Measurements from ENCODE around the gene UAP1L1.
"Not testable (repeated sequence)": the region's sequence is repeated elsewhere in the genome, so short reads cannot be mapped to it uniquely, and the experiment has no call there.

Gene UAP1L1

DNA sequence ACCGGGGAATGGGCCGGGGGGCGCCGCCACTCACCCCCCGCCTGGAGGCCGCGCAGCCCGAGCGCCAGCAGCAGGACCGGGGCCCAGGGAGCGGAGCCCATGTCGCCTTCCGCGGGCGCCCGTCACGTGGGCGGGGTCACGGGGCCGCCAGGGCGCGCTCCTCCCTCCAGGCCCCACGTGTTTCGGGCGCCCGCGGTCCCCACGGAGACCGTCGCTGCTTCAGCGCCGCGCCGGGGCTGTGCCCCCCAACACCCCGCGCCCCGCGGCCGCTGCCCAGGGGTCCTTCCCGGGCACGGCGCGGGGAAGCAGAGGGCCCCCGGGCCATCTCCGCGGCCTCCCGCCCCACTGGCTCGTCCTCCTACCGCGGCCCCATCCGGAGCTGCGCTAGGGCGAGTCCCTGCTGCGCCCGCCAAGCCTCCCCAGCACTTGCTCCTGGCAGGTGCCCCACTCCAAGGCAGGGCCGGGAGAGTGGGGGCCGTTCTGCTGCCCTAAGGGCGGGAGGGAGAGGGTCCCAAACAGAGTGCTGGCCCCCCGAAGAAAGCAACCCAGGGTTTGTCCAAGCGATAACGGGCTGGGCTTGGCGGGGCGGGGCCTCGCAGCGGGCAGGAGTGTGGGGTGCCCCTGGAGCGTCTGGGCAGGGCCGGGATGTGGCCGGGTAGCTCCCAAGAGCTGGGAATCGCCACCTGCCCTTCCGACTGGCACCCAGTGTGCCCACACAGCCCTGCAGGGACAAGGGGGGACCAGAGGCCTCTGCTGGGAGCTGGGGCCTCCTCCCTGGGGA is 37.5 kb downstream of the UAP1L1 start, which contains the start of gene DPP7:
Gene DPP7, minus strand, starts transcription at position 121 of the 781 bp plus-strand sequence. Its CDS starts 20 bp downstream, at position 101.
- peak; percentile 58 to 67 for DNase-seq (ENCODE audit: low read depth in 2 of 2)

- DNase-seq (ENCODE audit: low read depth in 2 of 2) = no peak
Measured at GRCh38 chr9:137115394-137116026, 38.2 kb downstream of the UAP1L1 start.

DNA sequence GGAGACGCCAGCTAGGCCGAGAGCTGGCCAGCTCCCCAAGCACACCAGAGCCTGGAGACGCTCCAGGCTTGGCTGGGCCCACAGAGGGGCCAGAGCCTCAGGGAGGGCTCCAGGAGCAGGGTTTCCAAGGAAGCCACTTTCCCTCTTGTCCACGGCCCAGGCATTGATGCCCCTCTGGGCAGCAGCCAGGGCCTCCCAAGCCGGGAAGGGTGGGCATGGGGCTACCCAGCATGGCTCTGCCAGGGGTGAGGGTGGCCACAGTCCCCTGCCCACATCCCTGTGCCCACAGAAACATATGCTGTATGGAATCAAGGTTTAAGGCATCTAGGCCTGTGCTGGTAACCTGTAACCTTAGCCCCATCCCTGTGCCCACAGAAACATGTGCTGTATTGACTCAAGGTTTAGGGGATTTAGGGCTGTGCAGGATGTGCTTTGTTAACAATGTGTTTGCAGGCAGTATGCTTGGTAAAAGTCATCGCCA is 38.8 kb downstream of the UAP1L1 start:
- no peak for DNase-seq (ENCODE audit: low read depth in 2 of 2)

DNA sequence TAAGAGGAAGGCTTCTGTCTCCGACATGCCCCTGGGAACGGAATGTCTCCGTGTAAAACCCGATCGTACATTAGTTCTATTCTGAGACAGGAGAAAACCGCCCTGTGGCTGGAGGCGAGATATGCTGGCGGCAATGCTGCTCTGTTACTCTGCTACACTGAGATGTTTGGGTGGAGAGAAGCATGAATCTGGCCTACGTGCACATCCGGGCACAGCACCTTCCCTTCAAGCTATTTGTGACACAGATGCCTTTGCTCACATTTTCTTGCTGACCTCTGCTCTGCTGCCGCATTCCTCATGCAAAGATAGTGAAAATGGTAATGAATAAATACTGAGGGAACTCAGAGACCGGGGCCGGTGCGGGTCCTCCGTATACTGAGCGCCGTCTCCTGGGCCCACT is 39.4 kb downstream of the UAP1L1 start:
- no peak for DNase-seq (ENCODE audit: low read depth in 2 of 2)

DNA sequence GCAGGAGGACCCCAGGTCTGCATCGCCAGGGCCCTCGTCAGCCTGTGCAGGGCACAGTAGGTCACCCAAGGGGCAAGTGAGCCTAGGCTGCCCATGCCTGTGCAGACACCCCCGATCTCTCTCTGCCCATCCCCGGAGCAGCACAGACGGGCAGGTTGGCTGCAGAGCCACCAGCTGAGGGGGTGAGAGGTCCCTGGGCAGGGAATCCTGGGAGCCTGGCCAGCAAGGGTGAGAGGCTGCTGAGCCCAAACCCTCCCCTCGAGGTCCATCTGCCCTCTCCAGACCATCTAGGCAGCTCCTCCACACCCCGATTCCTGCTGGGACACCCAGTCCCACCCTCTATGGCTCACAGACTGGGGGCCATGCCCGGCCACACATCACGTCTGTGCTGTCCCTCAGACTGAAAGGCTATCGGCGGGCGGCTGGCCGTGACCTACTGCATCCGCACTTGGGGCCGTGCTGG is 40.0 kb downstream of the UAP1L1 start:
- no peak for DNase-seq (ENCODE audit: low read depth in 2 of 2)

GRCh38 chr9:137118092-137118603 is 40.8 kb downstream of the UAP1L1 start:
- not testable (repeated sequence) for DNase-seq (ENCODE audit: low read depth in 2 of 2)

DNA sequence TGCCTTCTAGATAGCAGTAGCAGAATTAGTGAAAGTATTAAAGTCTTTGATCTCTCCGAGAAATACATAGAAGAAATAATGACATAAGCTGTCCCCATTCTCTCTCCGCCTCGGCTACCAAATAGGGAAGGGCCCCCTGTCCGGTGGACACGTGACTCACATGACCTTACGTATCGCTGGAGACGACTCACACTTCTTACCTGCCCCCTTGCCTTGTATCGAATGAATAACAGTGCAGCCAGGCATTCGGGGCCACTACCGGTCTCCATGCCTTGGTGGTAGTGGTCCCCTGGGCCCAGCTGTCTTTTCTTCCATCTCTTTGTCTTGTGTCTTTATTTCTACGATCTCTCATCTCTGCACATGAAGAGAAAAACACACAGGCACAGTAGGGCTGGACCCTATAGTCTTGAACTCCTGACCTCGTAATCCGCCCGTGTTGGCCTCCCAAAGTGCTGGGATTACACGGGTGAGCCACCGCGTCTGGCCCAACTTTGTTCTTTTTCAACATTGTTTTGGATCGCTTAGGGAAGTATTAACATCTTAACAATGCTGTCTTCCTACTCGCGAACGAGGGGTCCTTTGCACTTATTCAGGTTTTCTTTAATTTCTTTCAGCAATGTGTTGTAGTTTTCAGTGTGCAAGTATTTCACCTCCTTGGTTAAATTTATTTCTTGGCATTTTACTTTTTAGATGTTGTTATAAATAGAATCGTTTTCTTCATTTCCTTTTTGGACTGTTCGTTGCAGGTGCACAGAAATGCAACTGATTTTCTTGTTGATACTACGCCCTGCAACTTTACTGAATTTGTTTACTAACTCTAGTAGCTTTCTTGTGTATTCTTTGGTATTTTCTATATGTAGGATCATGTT is 44.8 kb downstream of the UAP1L1 start:
- not testable (repeated sequence) for DNase-seq (ENCODE audit: low read depth in 2 of 2)

DNA sequence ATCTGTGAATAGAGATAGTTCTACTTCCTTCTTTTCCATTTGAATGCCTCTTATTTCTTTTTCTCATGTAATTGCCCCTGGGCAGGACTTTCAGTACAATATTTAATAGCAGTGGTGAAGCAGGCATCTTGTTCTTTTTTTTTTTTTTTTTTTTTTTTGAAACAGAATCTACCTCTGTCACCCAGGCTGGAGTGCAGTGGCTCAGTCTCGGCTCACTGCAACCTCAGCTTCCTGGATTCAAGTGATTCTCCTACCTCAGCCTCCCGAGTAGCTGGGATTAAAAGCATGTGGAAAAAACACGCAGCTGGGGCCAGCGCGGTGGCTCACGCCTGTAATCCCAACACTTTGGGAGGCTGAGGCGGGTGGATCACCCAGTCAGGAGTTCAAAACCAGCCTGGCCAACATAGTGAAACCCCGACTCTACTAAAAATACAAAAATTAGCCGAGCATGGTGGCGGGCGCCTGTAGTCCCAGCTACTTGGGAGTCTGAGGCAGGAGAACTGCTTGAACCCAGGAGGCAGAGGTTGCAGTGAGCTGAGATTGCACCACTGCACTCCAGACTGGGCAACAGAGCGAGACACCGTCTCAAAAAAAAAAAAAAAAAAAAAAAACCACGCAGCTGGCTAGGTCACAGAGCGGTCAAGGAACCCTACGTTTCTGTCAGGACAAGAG is 45.6 kb downstream of the UAP1L1 start:
- not testable (repeated sequence) for DNase-seq (ENCODE audit: low read depth in 2 of 2)

- no peak for DNase-seq (ENCODE audit: low read depth in 2 of 2)
Measured at GRCh38 chr9:137123468-137123837, 46.1 kb downstream of the UAP1L1 start.

- DNase-seq (ENCODE audit: low read depth in 2 of 2) = not testable (repeated sequence)
Measured at GRCh38 chr9:137123952-137124462, 46.7 kb downstream of the UAP1L1 start.

DNA sequence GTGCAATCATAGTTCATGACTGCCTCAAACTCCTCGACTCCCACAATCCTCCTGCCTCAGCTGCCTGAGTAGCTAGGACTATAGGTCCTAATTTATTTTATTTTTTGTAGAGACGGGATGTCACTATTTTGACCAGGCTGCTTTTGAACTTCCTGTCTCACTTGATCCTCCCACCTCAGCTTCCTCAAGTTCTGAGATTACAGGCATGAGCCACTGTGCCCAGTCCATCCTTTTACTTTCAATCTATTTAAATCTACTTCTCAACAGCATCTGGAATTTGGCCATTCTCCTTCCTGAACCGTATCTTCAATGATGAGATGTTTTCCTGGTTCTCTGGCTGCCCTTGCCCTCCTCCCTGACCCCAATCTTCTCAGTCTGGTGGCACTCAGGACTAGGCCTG is 49.5 kb downstream of the UAP1L1 start:
- DNase-seq (ENCODE audit: low read depth in 2 of 2) = no peak

GRCh38 chr9:137127301-137128157 is 50.2 kb downstream of the UAP1L1 start:
- no peak for DNase-seq (ENCODE audit: low read depth in 2 of 2)

GRCh38 chr9:137128158-137128861 is 51.0 kb downstream of the UAP1L1 start:
- DNase-seq (ENCODE audit: low read depth in 2 of 2) = no peak

- no peak for DNase-seq (ENCODE audit: low read depth in 2 of 2)
Measured at GRCh38 chr9:137128862-137129455, 51.6 kb downstream of the UAP1L1 start.

DNA sequence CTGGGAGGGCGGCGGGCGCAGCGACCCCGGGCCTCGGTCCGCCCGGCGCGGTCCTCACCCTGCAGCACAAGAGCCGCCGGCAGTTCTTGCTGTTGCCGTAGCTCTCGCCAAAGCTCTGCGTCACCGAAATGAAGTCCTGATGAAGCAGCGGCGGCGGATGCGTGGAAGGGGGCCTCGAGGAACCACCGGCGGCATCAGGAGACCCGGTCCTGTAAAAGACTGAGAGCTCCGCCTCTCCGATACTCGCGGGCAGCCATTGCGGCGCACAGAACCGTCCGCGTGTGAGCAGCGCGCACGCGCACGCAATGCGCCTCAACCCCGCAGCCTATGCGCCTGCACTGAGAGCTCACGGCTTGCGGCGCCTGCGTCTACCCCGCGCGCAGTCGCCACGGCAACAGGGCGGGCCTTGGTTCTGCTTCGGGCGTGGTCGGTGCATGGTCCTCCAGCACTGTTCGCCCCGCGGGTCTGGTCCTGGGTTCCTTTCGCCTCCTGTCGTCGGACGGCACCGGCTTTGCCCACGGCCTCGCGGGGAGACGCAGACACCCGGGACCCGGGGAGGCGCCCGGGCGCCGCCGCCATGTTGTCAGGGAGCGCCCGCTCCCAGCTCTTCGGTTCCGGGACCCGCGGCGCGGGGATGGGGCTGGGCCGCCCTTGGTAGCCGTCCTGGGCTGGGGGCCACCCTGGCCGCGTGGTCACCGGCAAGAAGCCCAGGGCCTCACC is 52.3 kb downstream of the UAP1L1 start:
- DNase-seq (ENCODE audit: low read depth in 2 of 2) = peak; percentile 80 to 82

DNA sequence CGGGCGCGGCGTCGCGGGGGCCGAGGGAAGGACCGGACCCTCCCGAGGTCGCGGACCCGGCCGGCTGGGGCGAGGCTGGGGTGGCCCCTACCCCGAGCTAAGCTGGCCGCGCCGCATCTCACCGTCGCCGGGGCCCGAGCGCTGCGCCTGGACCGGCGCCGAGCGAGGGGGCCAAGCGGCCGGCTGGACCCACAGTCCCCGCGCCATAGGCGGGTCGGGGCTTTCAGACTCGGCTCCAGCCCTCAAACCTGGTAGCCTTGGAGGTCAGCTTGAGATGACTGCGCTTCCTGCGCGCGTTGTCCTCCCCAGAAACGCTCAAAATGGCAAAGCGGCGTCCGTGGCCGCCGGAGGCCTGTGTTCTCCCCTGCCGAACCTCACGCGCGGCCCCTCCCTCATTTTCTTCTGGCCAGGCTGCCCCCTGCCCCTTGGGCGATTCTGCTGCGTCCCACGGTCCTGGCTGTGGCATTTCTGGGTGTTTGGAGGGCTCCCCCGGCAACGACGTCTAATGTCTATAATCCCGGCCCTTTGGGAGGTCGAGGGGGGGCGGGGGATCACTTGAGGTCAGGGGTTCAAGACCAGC is 52.9 kb downstream of the UAP1L1 start:
- DNase-seq (ENCODE audit: low read depth in 2 of 2) = no peak
